HepG2 (cell line): ENCODE data around the gene DNMBP. TPM values are rescaled to one million over a fixed set of nuclear protein-coding genes. Genes with fewer than 3 reads are reported as not detected.

Source experiments
- ATAC-seq: fragments of 200-7000 bp; cut with Tn5 transposase; 3 replicates; pipeline ENCODE4 v1.9.1; 2020; ENCODE audit warnings: mild to moderate bottlenecking, moderate library complexity
- BruUV-seq: library from RNA; stranded (reverse); fragments of 400-500 nt; replicated peaks from 2 replicates; lab custom pipeline; 2021; lab: Mats Ljungman, UMichigan
- CTCF ChIA-PET: fragments of 300-600 bp; formaldehyde crosslinking; extraction: SDS; loops from one replicate; lab custom pipeline; 2021; ENCODE audit warnings: low total read pairs, inconsistent platforms, low intra/inter-chr PET ratio; lab: Yijun Ruan, JAX
- POLR2A ChIA-PET: fragments of 350-600 bp; sonication (Branson Sonifier 250); formaldehyde crosslinking; loops from one replicate; lab custom pipeline; 2020; ENCODE audit warnings: antibody characterized with exemption, inconsistent platforms; lab: Yijun Ruan, JAX
- DNase-seq: peaks from one replicate; pipeline ENCODE4 v3.0.0-alpha.2; 2015; ENCODE audit warnings: low spot score
- FAIRE-seq: peaks from 3 replicates; lab custom pipeline; 2011; peaks lifted over from hg19 to GRCh38; lab: Jason Lieb, UNC
- H2AFZ ChIP-seq: one replicate; pipeline ENCODE4 v1.6.1; 2011; ENCODE audit warnings: low read length, inconsistent platforms
- H3K27ac ChIP-seq: fragments of 300-600 bp; 3 replicates; pipeline ENCODE4 v1.8.0; 2011; ENCODE audit warnings: mixed run types, mild to moderate bottlenecking, mixed read lengths, low read length, inconsistent platforms; ENCODE audit not compliant: insufficient read depth; ENCODE audit errors: extremely low read length
- H3K27me3 ChIP-seq, 2 experiments: fragments of 200-600 bp in 1 of 2; 2 replicates in 1 of 2; 3 replicates in 1 of 2; pipeline versions ENCODE4 v1.6.0 to v1.8.0; 2011; ENCODE audit warnings: low read length in 2 of 2, mild to moderate bottlenecking in 2 of 2, moderate library complexity in 2 of 2, inconsistent platforms in 1 of 2; ENCODE audit not compliant: insufficient read depth in 2 of 2, control insufficient read depth in 1 of 2
- H3K36me3 ChIP-seq, 2 experiments: fragments of 200-600 bp in 1 of 2; replicated peaks in 1 of 2; 2 replicates in 1 of 2; 3 replicates in 1 of 2; pipeline versions ENCODE4 v1.5.1 to v1.8.0; 2011; ENCODE audit warnings: low read length in 2 of 2, inconsistent platforms in 1 of 2; ENCODE audit not compliant: insufficient read depth in 2 of 2, control insufficient read depth in 1 of 2
- H3K4me1 ChIP-seq: 2 replicates; pipeline ENCODE4 v1.5.1; 2012; ENCODE audit warnings: low read length, inconsistent platforms; ENCODE audit not compliant: insufficient read depth
- H3K4me2 ChIP-seq: 2 replicates; pipeline ENCODE4 v1.6.0; 2011; ENCODE audit warnings: low read depth, low read length, inconsistent platforms
- H3K4me3 ChIP-seq, 3 experiments: fragments of 200-600 bp in 1 of 3; sonication (generic), shearing (Covaris generic) in 1 of 3; replicated peaks in 1 of 3; 2 replicates each; pipeline ENCODE4 v1.5.1; 2011 to 2016; ENCODE audit warnings: low read length in 3 of 3, inconsistent platforms in 2 of 3, low read depth in 2 of 3, mild to moderate bottlenecking in 2 of 3, control low read depth in 1 of 3, mixed read lengths in 1 of 3; ENCODE audit not compliant: insufficient read depth in 1 of 3
- H3K79me2 ChIP-seq: one replicate; pipeline ENCODE4 v1.6.1; 2011; ENCODE audit warnings: low read length, inconsistent platforms; ENCODE audit not compliant: insufficient read depth
- H3K9ac ChIP-seq: 2 replicates; pipeline ENCODE4 v1.6.0; 2011; ENCODE audit warnings: mild to moderate bottlenecking, low read depth, low read length, inconsistent platforms; ENCODE audit not compliant: insufficient read depth
- H3K9me3 ChIP-seq: 2 replicates; pipeline ENCODE4 v1.5.1; 2012; ENCODE audit warnings: mild to moderate bottlenecking, low read length
- H4K20me1 ChIP-seq: 2 replicates; pipeline ENCODE4 v1.6.0; 2011; ENCODE audit warnings: inconsistent platforms, mild to moderate bottlenecking, low read length, moderate library complexity; ENCODE audit not compliant: insufficient read depth
- CCDC6 ChIP-seq: sonication (generic); formaldehyde crosslinking; IDR thresholded peaks from 2 replicates; pipeline ENCODE4 v1.8.1; 2022; ENCODE audit warnings: mild to moderate bottlenecking, missing genetic modification reagents, moderate library complexity
- EP300 ChIP-seq, 3 experiments: sonication (generic) in 1 of 3; formaldehyde crosslinking in 1 of 3; IDR thresholded peaks; 2 replicates each; pipeline versions ENCODE4 v1.5.1 to v1.6.1; 2011 to 2020; ENCODE audit warnings: low read depth in 2 of 3, low read length in 2 of 3, borderline replicate concordance in 1 of 3, improper control_type of control experiment in 1 of 3, mild to moderate bottlenecking in 1 of 3, missing genetic modification reagents in 1 of 3, moderate library complexity in 1 of 3
- GATAD2A ChIP-seq: IDR thresholded peaks from 2 replicates; pipeline ENCODE4 v1.6.1; 2016
- GFI1 ChIP-seq: sonication (generic); formaldehyde crosslinking; IDR thresholded peaks from 2 replicates; pipeline ENCODE4 v1.5.0; 2020; ENCODE audit warnings: missing genetic modification reagents, mild to moderate bottlenecking, borderline replicate concordance
- GMEB2 ChIP-seq: IDR thresholded peaks from 2 replicates; pipeline ENCODE4 v1.6.1; 2016; ENCODE audit warnings: missing biosample characterization, missing genetic modification reagents, low read depth
- HNF4G ChIP-seq, 2 experiments: sonication (generic) in 1 of 2; formaldehyde crosslinking in 1 of 2; IDR thresholded peaks; 2 replicates each; pipeline versions ENCODE4 v1.4.0 to v1.6.1; 2011 to 2020; ENCODE audit warnings: borderline replicate concordance in 2 of 2, low read depth in 2 of 2, mild to moderate bottlenecking in 2 of 2, low read length in 1 of 2, missing genetic modification reagents in 1 of 2, moderate library complexity in 1 of 2
- MTA1 ChIP-seq: sonication (generic); formaldehyde crosslinking; IDR thresholded peaks from 2 replicates; pipeline ENCODE4 v1.4.0; 2020; ENCODE audit warnings: missing genetic modification reagents, mild to moderate bottlenecking, borderline replicate concordance
- SALL1 ChIP-seq: sonication (generic); formaldehyde crosslinking; IDR thresholded peaks from 2 replicates; pipeline ENCODE4 v1.8.0; 2022; ENCODE audit warnings: mild to moderate bottlenecking, missing genetic modification reagents
- SIX1 ChIP-seq: sonication (generic); formaldehyde crosslinking; IDR thresholded peaks from 2 replicates; pipeline ENCODE4 v1.4.0; 2020; ENCODE audit warnings: missing genetic modification reagents, borderline replicate concordance
- SNAI1 ChIP-seq: sonication (generic); formaldehyde crosslinking; IDR thresholded peaks from 2 replicates; pipeline ENCODE4 v1.5.0; 2020; ENCODE audit warnings: mild to moderate bottlenecking, missing genetic modification reagents, borderline replicate concordance
- ZMYM3 ChIP-seq: sonication (generic); formaldehyde crosslinking; IDR thresholded peaks from 2 replicates; pipeline ENCODE4 v1.5.1; 2020; ENCODE audit warnings: mild to moderate bottlenecking, missing genetic modification reagents
- ZMYM4 ChIP-seq: sonication (generic); formaldehyde crosslinking; IDR thresholded peaks from 2 replicates; pipeline ENCODE4 v1.8.1; 2023; ENCODE audit warnings: mild to moderate bottlenecking, missing genetic modification reagents
- ZNF30 ChIP-seq: sonication (generic); formaldehyde crosslinking; IDR thresholded peaks from 2 replicates; pipeline ENCODE4 v1.5.0; 2020; ENCODE audit warnings: mild to moderate bottlenecking, missing genetic modification reagents
- ZNF737 ChIP-seq: sonication (generic); formaldehyde crosslinking; IDR thresholded peaks from 2 replicates; pipeline ENCODE4 v1.5.0; 2020; ENCODE audit warnings: missing genetic modification reagents, mild to moderate bottlenecking, borderline replicate concordance
- WGBS: methylation state at CpG from one replicate; pipeline ENCODE4 v1.1.6; 2017; ENCODE audit warnings: low lambda C conversion rate; 5-methylcytosine and 5-hydroxymethylcytosine counted together
- in situ Hi-C: cut with HindIII; loops from 2 replicates; pipeline ENCODE4 v1.10.0; 2017; ENCODE audit warnings: low pct_unique_long_range_greater_than_20kb; ENCODE audit not compliant: extremely low pct_ligation_motif_present
- intact Hi-C: fragments of 100-400 bp; cut with micrococcal nuclease; formaldehyde crosslinking; loops from one replicate; pipeline ENCODE4 v1.10.0; 2022; ENCODE audit not compliant: unreplicated experiment
- polyA plus RNA-seq, 8 experiments: library from polyadenylated mRNA; depleted of rRNA in 3 of 8; stranded (reverse) in 7 of 8; unstranded in 1 of 8; fragments of >200 nt; fragmentation: Illumina TruSeq in 4 of 8; extraction: Trizol in 4 of 8; gene quantifications; 2 replicates each; pipeline versions ENCODE4 v1.2.1 to v1.2.3, GENCODE V29; 2011 to 2016; ENCODE audit warnings: low read depth in 4 of 8, missing spikeins in 1 of 8, mixed read lengths in 1 of 8; ENCODE audit not compliant: insufficient read depth in 1 of 8
- total RNA-seq, 5 experiments: library from RNA; depleted of rRNA; stranded (reverse); fragments of >200 nt; fragmentation: Illumina TruSeq; extraction: Trizol; gene quantifications; 2 replicates each; pipeline ENCODE4 v1.2.3, GENCODE V29; 2016; ENCODE audit warnings: low read depth in 1 of 5

The DNMBP gene
- total and polyA plus RNA-seq, 2 of the 13 experiments (the other 11 are each of a cell fraction or from before 2014, with no cell fraction given), result 3.6 to 6.3 TPM

- TF ChIP-seq ZMYM3 (CRISPR knock-in tag) (peak; percentile 27; the same call in 1 of the 2 replicates), CCDC6 (0 out of 2 replicates have a peak, but pooled peaks have one; percentile 25), MTA1 (CRISPR knock-in tag) (0 out of 2 replicates have a peak, but pooled peaks have one; percentile 12), EP300 (IDR thresholded peaks at IDR 0.05; ENCODE audit: low read depth in 2 of 2, low read length in 2 of 2) (0 out of 4 replicates have a peak, but pooled peaks of 1 of the 2 experiments have one; percentile 29), EP300 (CRISPR knock-in tag; IDR thresholded peaks at IDR 0.05; ENCODE audit: borderline replicate concordance) (no peak), GATAD2A (peak; percentile 71), GFI1 (CRISPR knock-in tag) (peak; percentile 55; the same call in 1 of the 2 replicates), HNF4G (IDR thresholded peaks at IDR 0.05; ENCODE audit: borderline replicate concordance, low read depth, low read length) (peak; percentile 83), HNF4G (CRISPR knock-in tag; IDR thresholded peaks at IDR 0.05; ENCODE audit: borderline replicate concordance, low read depth) (no peak), SIX1 (0 out of 2 replicates have a peak, but pooled peaks have one; percentile 18), ZMYM4 (peak; percentile 42; the same call in 1 of the 2 replicates), SALL1 (CRISPR knock-in tag) (0 out of 2 replicates have a peak, but pooled peaks have one; percentile 12), ZNF30 (no peak)
These were observed 137.2 kb downstream of the DNMBP start (continued) for GRCh38 chr10:99872367-99873162.

GRCh38 chr10:99870123-99870730 is 139.5 kb downstream of the DNMBP start:
- Histone ChIP-seq H3K9ac (no peak overlapping the region), H3K4me2 (no peak overlapping the region), H3K27me3 (no peaks in the 10 kb centered on the region), H3K79me2 (no peaks in the 10 kb centered on the region), H3K27ac (no peak overlapping the region)
- DNase-seq, result no peak
- intact Hi-C loops, result no loop called here
- FAIRE-seq, result no peak
- ChIA-PET POLR2A (interaction anchor here (1.3 to 1.9 kb wide), 2 partner anchors 56 to 60 kb away, joined by 5 read pairs; no protein-coding TSS in a partner anchor), CTCF (no interaction called here)
- no peak for TF ChIP-seq GMEB2
- TF ChIP-seq SNAI1 (CRISPR knock-in tag), result no peak
- no peak for TF ChIP-seq ZNF737
- TF ChIP-seq, all 625 proteins: peak for 0
- Histone ChIP-seq H2AFZ (no peak overlapping the region), H4K20me1 (no peaks in the 10 kb centered on the region), H3K4me3 (no peak overlapping the region), H3K4me1 (peaks cover 61% of the 10 kb centered on the region), H3K9me3 (no peaks in the 10 kb centered on the region), H3K36me3 (no peaks in the 10 kb centered on the region; a peak in 1 of 5 replicates)
- ATAC-seq, result no peak
- WGBS, result 93% methylated on average over 8 of the region's 8 CpGs
- no TSS peak for BruUV-seq
- in situ Hi-C loops, result no loop called here
